Measurements from ENCODE around the gene STX5. TPM values are rescaled to one million over a fixed set of nuclear protein-coding genes. Genes with fewer than 3 reads are reported as not detected.

Gene STX5
- total and polyA plus RNA-seq, 9 of the 15 experiments (the other 6 are each of a cell fraction or from before 2014, with no cell fraction given) = 2.8 to 28.6 (median 23.7) TPM

- TF ChIP-seq CTCFL (IDR thresholded peaks at IDR 0.05; ENCODE audit: borderline replicate concordance, insufficient read depth, low read depth, low read length, poor library complexity, severe bottlenecking) (no peak), BCL6 (CRISPR knock-in tag; IDR thresholded peaks at IDR 0.05) (no peak)
These were observed 60.5 kb downstream of the STX5 start, which contains the start of gene TAF6L (continued) for GRCh38 chr11:62771144-62772021.

GRCh38 chr11:62770778-62771143 lies 61.1 kb downstream of the STX5 start:
- peaks cover 28% of the 10 kb centered on the region for H3K79me2 ChIP-seq (ENCODE audit: control insufficient read depth, insufficient read depth, low read length)
- in situ Hi-C loops (cut with MboI) = no loop called here
- H3K4me3 ChIP-seq = peak overlapping the region; percentile 48
- peaks cover 9 to 24% of the 10 kb centered on the region in 2 experiments for H3K4me1 ChIP-seq (replicated peaks in 1 of 2; ENCODE audit: control insufficient read depth in 2 of 2, insufficient read depth in 2 of 2, low read length in 2 of 2)
- ATAC-seq (no peak), DNase-seq (ENCODE audit: extremely low read depth in 1 of 4, low spot score in 3 of 4) (peak in 2 of 4 experiments; percentile 10 to 45), FAIRE-seq (no peak)
- no peaks in the 10 kb centered on the region for H3K9me3 ChIP-seq (replicated peaks; ENCODE audit: control insufficient read depth, insufficient read depth, low read depth, low read length)
- WGBS (ENCODE audit: insufficient coverage, low coverage, missing lambda C conversion rate) = 15% methylated on average over 18 of the region's 18 CpGs
- peaks cover 36% of the 10 kb centered on the region; the same call in 2 of the 3 replicates for H3K36me3 ChIP-seq (ENCODE audit: control insufficient read depth, insufficient read depth, low read length)
- no peaks in the 10 kb centered on the region for H3K27me3 ChIP-seq (ENCODE audit: control insufficient read depth in 2 of 2, insufficient read depth in 2 of 2, low read length in 2 of 2)
- POLR2A ChIA-PET = interaction anchor here (0.7 to 3.3 kb wide), 11 partner anchors 8 to 169 kb away, joined by 3 to 16 read pairs (median 6); partner anchors contain the start of genes C11orf98, CSKMT, HNRNPUL2 and MTA2
- intact Hi-C loops (cut with micrococcal nuclease) = no loop called here
- no peaks in the 10 kb centered on the region for H3K9me1 ChIP-seq (ENCODE audit: control insufficient read depth, insufficient read depth, low read length)
- CTCF ChIA-PET (ENCODE audit: low intra/inter-chr PET ratio) = no interaction called here
- TSS peak; percentile 96 for BruUV-seq (replicated peaks)
- H3K9ac ChIP-seq (ENCODE audit: insufficient read depth in 1 of 2, low read depth in 2 of 2, low read length in 2 of 2) = peak overlapping the region; percentile 69 to 89
- H3K27ac ChIP-seq (ENCODE audit: extremely low read depth, low read depth, low read length) = peak overlapping the region; percentile 88
- H4K20me1 ChIP-seq (replicated peaks; ENCODE audit: control insufficient read depth, insufficient read depth, low read length) = no peaks in the 10 kb centered on the region
- peak overlapping the region; percentile 86 for H3K4me2 ChIP-seq (ENCODE audit: insufficient read depth, low read length)
- H2AFZ ChIP-seq (ENCODE audit: low read depth, low read length) = peak overlapping the region; percentile 91
- TF ChIP-seq PHTF2 (CRISPR knock-in tag; IDR thresholded peaks at IDR 0.05) (no peak), ZNF668 (CRISPR knock-in tag; IDR thresholded peaks at IDR 0.05) (no peak), NCOA6 (IDR thresholded peaks at IDR 0.05) (no peak), JUNB (CRISPR knock-in tag; conservative IDR thresholded peaks at IDR 0.05) (no peak), ZNF592 (IDR thresholded peaks at IDR 0.05) (peak; percentile 80), PML (IDR thresholded peaks at IDR 0.05; ENCODE audit: low read length) (no peak), ZC3H11A (IDR thresholded peaks at IDR 0.05; ENCODE audit: low read depth, low read length) (no peak), ID3 (CRISPR knock-in tag; IDR thresholded peaks at IDR 0.05) (no peak), ID3 (tag; IDR thresholded peaks at IDR 0.05) (0 out of 2 replicates have a peak, but pooled peaks have one; percentile 21), RNF2 (IDR thresholded peaks at IDR 0.05) (no peak)

Measured in K562 (cell line).